Endothelial cell (in vitro differentiated cells): ENCODE data around the gene TMEM45A. TPM values are rescaled to one million over a fixed set of nuclear protein-coding genes. Genes with fewer than 3 reads are reported as not detected.
"Not testable (repeated sequence)": the region's sequence is repeated elsewhere in the genome, so short reads cannot be mapped to it uniquely, and the experiment has no call there.

ENCODE experiments used
- DNase-seq: peaks from one replicate; pipeline ENCODE4 v3.0.0; 2021; ENCODE audit warnings: low spot score
- H3K27ac Mint-ChIP-seq: one replicate; pipeline ENCODE4 v1.8.0; 2021; ENCODE audit warnings: mixed read lengths, inconsistent platforms; ENCODE audit not compliant: unreplicated experiment
- H3K27me3 Mint-ChIP-seq: one replicate; pipeline ENCODE4 v1.8.0; 2021; ENCODE audit warnings: mild to moderate bottlenecking, moderate library complexity, mixed read lengths, inconsistent platforms; ENCODE audit not compliant: unreplicated experiment
- H3K36me3 Mint-ChIP-seq: one replicate; pipeline ENCODE4 v1.8.0; 2021; ENCODE audit warnings: mild to moderate bottlenecking, low read depth, mixed read lengths, inconsistent platforms; ENCODE audit not compliant: unreplicated experiment
- H3K4me1 Mint-ChIP-seq: one replicate; pipeline ENCODE4 v1.8.0; 2021; ENCODE audit warnings: mild to moderate bottlenecking, mixed read lengths, inconsistent platforms; ENCODE audit not compliant: unreplicated experiment
- H3K4me3 Mint-ChIP-seq: one replicate; pipeline ENCODE4 v1.8.0; 2021; ENCODE audit warnings: mild to moderate bottlenecking, mixed read lengths, inconsistent platforms; ENCODE audit not compliant: unreplicated experiment
- H3K9me3 Mint-ChIP-seq: one replicate; pipeline ENCODE4 v1.8.0; 2021; ENCODE audit warnings: mixed read lengths, inconsistent platforms; ENCODE audit not compliant: unreplicated experiment
- CTCF ChIP-seq: fragments of 200-600 bp; sonication (generic); IDR thresholded peaks from one replicate; pipeline ENCODE4 v1.5.0; 2021; ENCODE audit warnings: antibody characterized with exemption; ENCODE audit not compliant: unreplicated experiment
- long read RNA-seq: library from polyadenylated mRNA; unstranded; transcript quantifications from one replicate; pipeline ENCODE4 v2.0.0, GENCODE V29; 2020; ENCODE audit not compliant: unreplicated experiment
- total RNA-seq: library from RNA; stranded (reverse); fragmentation: NEBNext Ultra II Directional; extraction: Animal tissue kit (Norgen Biotek cat#: 25700); gene quantifications from one replicate; pipeline ENCODE4 v1.2.1, GENCODE V29; 2021; ENCODE audit not compliant: unreplicated experiment

Gene TMEM45A
- total RNA-seq: 7.6 TPM
- long read RNA-seq, transcript TMEM45A-201 (6 exons, 1,567 nt): major isoform, 5 of 8 reads
- long read RNA-seq, partial matches to known transcripts: 0 of 8 reads
- long read RNA-seq, other reads (novel, unspliced or antisense): 3 of 8 reads

- H3K27ac Mint-ChIP-seq: peak within 1 kb of the TSS; percentile 57
- peak; percentile 98 for DNase-seq
- H3K4me3 Mint-ChIP-seq: peak within 1 kb of the TSS; percentile 89
- no peaks in the 10 kb centered on the region for H3K27me3 Mint-ChIP-seq
- no peak for TF ChIP-seq CTCF
- peaks cover 3% of the 10 kb centered on the region for H3K4me1 Mint-ChIP-seq
- H3K36me3 Mint-ChIP-seq: no peaks in the 10 kb centered on the region
- no peaks in the 10 kb centered on the region for H3K9me3 Mint-ChIP-seq
These were observed at the start of gene TMEM45A for GRCh38 chr3:100492059-100493006. Gene TMEM45A, plus strand, starts transcription at chr3:100492619. Its CDS starts 62,593 bp downstream, at chr3:100555212.

- peaks cover 6% of the 10 kb centered on the region for H3K27me3 Mint-ChIP-seq
- H3K4me1 Mint-ChIP-seq: peaks cover 6% of the 10 kb centered on the region
- H3K36me3 Mint-ChIP-seq: no peaks in the 10 kb centered on the region
- H3K27ac Mint-ChIP-seq: no peak overlapping the region
- peaks cover 5% of the 10 kb centered on the region for H3K9me3 Mint-ChIP-seq
- no peak overlapping the region for H3K4me3 Mint-ChIP-seq
- TF ChIP-seq CTCF: no peak
- no peak for DNase-seq
These were observed 48.7 kb upstream of the TMEM45A start for GRCh38 chr3:100443690-100444089.

- H3K36me3 Mint-ChIP-seq, H3K9me3 Mint-ChIP-seq: not testable (repeated sequence)
These were observed 45.4 kb upstream of the TMEM45A start for GRCh38 chr3:100447067-100447466.

GRCh38 chr3:100448079-100448478, 44.3 kb upstream of the TMEM45A start:
- no peak for DNase-seq
- no peaks in the 10 kb centered on the region for H3K4me1 Mint-ChIP-seq
- no peaks in the 10 kb centered on the region for H3K9me3 Mint-ChIP-seq
- H3K27ac Mint-ChIP-seq: no peak overlapping the region
- peaks cover 3% of the 10 kb centered on the region for H3K27me3 Mint-ChIP-seq
- no peak for TF ChIP-seq CTCF
- H3K36me3 Mint-ChIP-seq: no peaks in the 10 kb centered on the region
- H3K4me3 Mint-ChIP-seq: no peak overlapping the region

More at GRCh38 chr3:100447067-100447466, 45.4 kb upstream of the TMEM45A start:
- H3K4me1 Mint-ChIP-seq, H3K4me3 Mint-ChIP-seq, H3K27me3 Mint-ChIP-seq, H3K27ac Mint-ChIP-seq, DNase-seq: not testable (repeated sequence)

- no peak for TF ChIP-seq CTCF
- no peaks in the 10 kb centered on the region for H3K9me3 Mint-ChIP-seq
- DNase-seq: no peak
- H3K27ac Mint-ChIP-seq: no peak overlapping the region
- H3K4me1 Mint-ChIP-seq: no peaks in the 10 kb centered on the region
- no peaks in the 10 kb centered on the region for H3K36me3 Mint-ChIP-seq
- H3K4me3 Mint-ChIP-seq: no peak overlapping the region
- H3K27me3 Mint-ChIP-seq: peaks cover 3% of the 10 kb centered on the region
These were observed 43.2 kb upstream of the TMEM45A start for GRCh38 chr3:100449214-100449613.
